Caco-2 (cell line): ENCODE measurements around the gene ACY1. TPM values are rescaled to one million over a fixed set of nuclear protein-coding genes. Genes with fewer than 3 reads are reported as not detected.

Experiments used
- BruUV-seq: library from RNA; stranded (reverse); fragments of 400-500 nt; replicated peaks from 2 replicates; lab custom pipeline; 2021; lab: Mats Ljungman, UMichigan
- CTCF ChIA-PET: fragments of 300-600 bp; sonication (Branson Sonifier 250); formaldehyde crosslinking; loops from one replicate; lab custom pipeline; 2022; ENCODE audit warnings: antibody characterized with exemption; lab: Charles Lee
- POLR2A ChIA-PET: fragments of 300-600 bp; sonication (Branson Sonifier 250); formaldehyde crosslinking; loops from one replicate; lab custom pipeline; 2022; ENCODE audit warnings: antibody characterized with exemption; lab: Charles Lee
- DNase-seq, 2 experiments: peaks; one replicate each; pipeline versions ENCODE4 v3.0.0 to v3.0.0-alpha.2; 2020 to 2022
- H3K27me3 ChIP-seq: replicated peaks from 2 replicates; pipeline ENCODE4 v1.6.0; 2011; ENCODE audit warnings: low read length; ENCODE audit not compliant: control insufficient read depth, insufficient read depth
- H3K36me3 ChIP-seq: 2 replicates; pipeline ENCODE4 v1.5.1; 2011; ENCODE audit warnings: low read length; ENCODE audit not compliant: control insufficient read depth, insufficient read depth
- H3K4me1 ChIP-seq: fragments of 250-450 bp; sonication (Bioruptor Pico); 2 replicates; pipeline ENCODE4 v1.5.1; 2020; ENCODE audit warnings: mild to moderate bottlenecking
- H3K4me3 ChIP-seq: 2 replicates; pipeline ENCODE4 v1.5.1; 2011; ENCODE audit warnings: low read depth, mild to moderate bottlenecking, control low read depth, low read length
- H3K9me3 ChIP-seq: fragments of 250-450 bp; sonication (Bioruptor Pico); 2 replicates; pipeline ENCODE4 v1.5.1; 2020; ENCODE audit warnings: mild to moderate bottlenecking, moderate library complexity
- H3K27ac Mint-ChIP-seq: one replicate; pipeline ENCODE4 v1.8.0; 2022; ENCODE audit warnings: mixed read lengths; ENCODE audit not compliant: unreplicated experiment
- H3K27me3 Mint-ChIP-seq: one replicate; pipeline ENCODE4 v1.8.0; 2022; ENCODE audit warnings: mixed read lengths; ENCODE audit not compliant: insufficient read depth, unreplicated experiment
- H3K36me3 Mint-ChIP-seq: one replicate; pipeline ENCODE4 v1.8.0; 2022; ENCODE audit warnings: mild to moderate bottlenecking, mixed read lengths; ENCODE audit not compliant: insufficient read depth, unreplicated experiment
- H3K4me1 Mint-ChIP-seq: one replicate; pipeline ENCODE4 v1.8.0; 2022; ENCODE audit warnings: low read depth, mixed read lengths; ENCODE audit not compliant: unreplicated experiment
- H3K4me3 Mint-ChIP-seq: one replicate; pipeline ENCODE4 v1.8.0; 2022; ENCODE audit warnings: mild to moderate bottlenecking, moderate library complexity, mixed read lengths; ENCODE audit not compliant: unreplicated experiment
- H3K9me3 Mint-ChIP-seq: one replicate; pipeline ENCODE4 v1.8.0; 2022; ENCODE audit warnings: mixed read lengths; ENCODE audit not compliant: unreplicated experiment
- intact Hi-C: fragments of 100-400 bp; cut with micrococcal nuclease; formaldehyde crosslinking; loops from one replicate; pipeline ENCODE4 v1.10.0; 2022; ENCODE audit not compliant: unreplicated experiment
- total RNA-seq: library from RNA; stranded (reverse); gene quantifications from 2 replicates; pipeline ENCODE4 v1.2.3, GENCODE V29; 2022
- TF ChIP-seq, protein P1 (sequence below), 2 experiments: fragments of 200-600 bp in 1 of 2; IDR thresholded peaks; 1 replicate in 1 of 2; 2 replicates in 1 of 2; pipeline versions ENCODE4 v1.5.1 to v1.8.0; 2011 to 2022; ENCODE audit warnings: antibody characterized with exemption in 1 of 2, control low read depth in 1 of 2, inconsistent platforms in 1 of 2, low read depth in 1 of 2, low read length in 1 of 2, mild to moderate bottlenecking in 1 of 2, moderate library complexity in 1 of 2; ENCODE audit not compliant: insufficient read depth in 1 of 2, severe bottlenecking in 1 of 2, unreplicated experiment in 1 of 2

Gene ACY1
- total RNA-seq, 1 experiment from 2014 or later, result 62.4 TPM

DNA sequence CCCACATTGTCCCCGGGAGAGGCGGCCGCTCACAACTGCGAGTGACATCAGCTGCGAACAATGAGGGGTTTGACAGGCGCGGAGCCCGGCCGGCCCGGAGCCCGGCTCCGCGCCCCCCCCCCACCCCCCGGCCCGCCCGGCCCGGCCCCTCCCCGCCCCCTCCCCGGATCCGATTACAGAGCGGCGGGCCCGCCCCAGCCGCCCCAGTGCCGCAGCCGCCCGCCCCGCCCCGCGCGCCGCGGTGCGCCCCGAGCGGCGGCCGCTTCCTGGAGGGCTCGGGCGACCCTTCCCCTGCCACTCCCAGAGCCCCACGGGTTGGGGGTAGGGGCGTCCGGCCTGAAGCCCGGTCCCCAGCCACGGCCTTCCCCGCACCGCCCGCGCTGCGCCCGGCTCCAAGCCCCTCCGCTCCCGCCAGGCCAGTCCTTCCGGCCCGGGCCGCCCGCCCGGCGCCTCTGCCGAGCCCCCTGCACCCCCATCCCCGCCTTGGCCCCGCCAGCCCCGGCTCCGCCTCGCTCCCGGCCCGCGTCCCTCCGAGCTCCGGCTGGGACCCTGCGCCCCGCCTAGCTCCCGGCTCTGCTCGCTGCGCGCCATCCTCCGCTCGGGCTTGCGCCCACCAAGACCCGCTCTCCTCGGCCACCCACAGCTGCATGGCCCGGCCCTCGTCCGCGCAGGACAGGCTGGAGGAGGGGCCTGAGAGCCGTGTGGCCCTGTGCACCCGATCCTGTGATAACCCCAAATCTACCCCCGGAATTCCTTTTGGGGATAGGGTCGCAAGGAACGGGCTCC lies 15.8 kb upstream of the ACY1 start, which contains the start of gene PCBP4:
TSS of gene PCBP4 (minus strand) at position 71 of the 786 bp plus-strand sequence. CDS start 6,214 bp downstream, outside the sequence.
- CTCF ChIA-PET, result interaction anchor here (0.6 to 1.5 kb wide), 2 partner anchors 15 to 457 kb away, joined by 5 to 8 read pairs; partner anchors contain the start of gene ACY1
- H3K9me3 ChIP-seq, result no peaks in the 10 kb centered on the region
- TF ChIP-seq, protein P1, sequence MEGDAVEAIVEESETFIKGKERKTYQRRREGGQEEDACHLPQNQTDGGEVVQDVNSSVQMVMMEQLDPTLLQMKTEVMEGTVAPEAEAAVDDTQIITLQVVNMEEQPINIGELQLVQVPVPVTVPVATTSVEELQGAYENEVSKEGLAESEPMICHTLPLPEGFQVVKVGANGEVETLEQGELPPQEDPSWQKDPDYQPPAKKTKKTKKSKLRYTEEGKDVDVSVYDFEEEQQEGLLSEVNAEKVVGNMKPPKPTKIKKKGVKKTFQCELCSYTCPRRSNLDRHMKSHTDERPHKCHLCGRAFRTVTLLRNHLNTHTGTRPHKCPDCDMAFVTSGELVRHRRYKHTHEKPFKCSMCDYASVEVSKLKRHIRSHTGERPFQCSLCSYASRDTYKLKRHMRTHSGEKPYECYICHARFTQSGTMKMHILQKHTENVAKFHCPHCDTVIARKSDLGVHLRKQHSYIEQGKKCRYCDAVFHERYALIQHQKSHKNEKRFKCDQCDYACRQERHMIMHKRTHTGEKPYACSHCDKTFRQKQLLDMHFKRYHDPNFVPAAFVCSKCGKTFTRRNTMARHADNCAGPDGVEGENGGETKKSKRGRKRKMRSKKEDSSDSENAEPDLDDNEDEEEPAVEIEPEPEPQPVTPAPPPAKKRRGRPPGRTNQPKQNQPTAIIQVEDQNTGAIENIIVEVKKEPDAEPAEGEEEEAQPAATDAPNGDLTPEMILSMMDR (IDR thresholded peaks at IDR 0.05; ENCODE audit: insufficient read depth in 1 of 2, low read depth in 1 of 2, low read length in 1 of 2, severe bottlenecking in 1 of 2, unreplicated experiment in 1 of 2), result no peak
- intact Hi-C loops, result loop anchor here (1.0 to 2.0 kb wide), 2 partner anchors 15 to 25 kb away; partner anchors contain the start of genes ACY1 and PARP3
- BruUV-seq, result TSS peak; percentile 63
- POLR2A ChIA-PET, result interaction anchor here (0.6 to 1.6 kb wide), 4 partner anchors 15 to 582 kb away, joined by 3 to 11 read pairs (median 6); partner anchors contain the start of genes ACY1, DCAF1 and MANF
- Mint-ChIP-seq H3K4me1 (peaks cover 20% of the 10 kb centered on the region), H3K27me3 (no peaks in the 10 kb centered on the region), H3K9me3 (no peaks in the 10 kb centered on the region), H3K4me3 (peak within 1 kb of the TSS; percentile 86), H3K27ac (peak within 1 kb of the TSS; percentile 79), H3K36me3 (peaks cover 12% of the 10 kb centered on the region)
- H3K27me3 ChIP-seq, result no peaks in the 10 kb centered on the region
- peak within 1 kb of the TSS; percentile 53 for H3K4me3 ChIP-seq
- H3K36me3 ChIP-seq, result no peaks in the 10 kb centered on the region
- DNase-seq, result peak; percentile 79 to 80
- peaks cover 13% of the 10 kb centered on the region for H3K4me1 ChIP-seq

DNA sequence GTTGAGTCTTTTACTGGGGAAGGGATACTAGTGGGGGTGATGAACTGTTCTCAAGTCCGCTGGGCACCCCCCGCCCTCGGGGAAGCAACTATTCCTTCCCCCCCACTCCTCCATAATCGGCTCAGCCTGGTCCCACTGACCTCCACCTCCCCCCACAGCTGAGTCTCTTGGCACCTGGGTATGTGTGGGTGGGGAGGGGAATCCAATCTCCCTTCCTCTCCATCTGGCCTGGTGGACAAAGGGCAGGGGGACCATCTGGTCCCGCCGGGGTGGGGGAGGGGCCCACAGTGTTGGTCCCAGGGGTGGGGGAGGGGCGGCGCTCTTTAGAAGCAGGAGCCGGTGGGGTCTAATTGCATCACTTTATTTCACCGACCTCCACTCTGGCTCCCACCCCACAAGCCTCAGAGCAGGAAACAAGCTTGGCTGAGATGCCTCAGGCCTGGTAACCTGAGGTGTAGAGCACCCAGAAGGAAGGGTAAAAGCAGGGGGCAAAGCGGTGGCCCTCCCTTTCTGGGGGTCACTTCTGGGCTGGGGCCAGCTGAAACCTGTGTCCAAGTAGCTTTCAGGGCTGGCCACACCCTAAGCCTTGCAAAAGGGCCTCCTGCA lies 15.1 kb upstream of the ACY1 start:
- Histone ChIP-seq H3K4me1 (peaks cover 13% of the 10 kb centered on the region), H3K27me3 (no peaks in the 10 kb centered on the region), H3K36me3 (no peaks in the 10 kb centered on the region), H3K9me3 (no peaks in the 10 kb centered on the region), H3K4me3 (peak overlapping the region; percentile 53)
- no peaks in the 10 kb centered on the region for H3K27me3 Mint-ChIP-seq
- BruUV-seq, result no TSS peak
- peaks cover 20% of the 10 kb centered on the region for H3K4me1 Mint-ChIP-seq
- DNase-seq, result peak in 1 of 2 experiments; percentile 31
- no peaks in the 10 kb centered on the region for H3K9me3 Mint-ChIP-seq
- H3K27ac Mint-ChIP-seq, result peak overlapping the region; percentile 79
- TF ChIP-seq, protein P1 (IDR thresholded peaks at IDR 0.05; ENCODE audit: insufficient read depth in 1 of 2, low read depth in 1 of 2, low read length in 1 of 2, severe bottlenecking in 1 of 2, unreplicated experiment in 1 of 2), result no peak
- intact Hi-C loops, result loop anchor here (2.0 kb wide), 1 partner anchor 15 kb away; the partner anchor contains the start of gene ACY1
- H3K36me3 Mint-ChIP-seq, result peaks cover 12% of the 10 kb centered on the region
- ChIA-PET POLR2A (interaction anchor here (1.0 to 1.6 kb wide), 2 partner anchors 14 to 468 kb away, joined by 9 to 11 read pairs; partner anchors contain the start of genes ACY1 and DCAF1), CTCF (interaction anchor here (1.5 kb wide), 1 partner anchor 14 kb away, joined by 8 read pairs; the partner anchor contains the start of gene ACY1)
- H3K4me3 Mint-ChIP-seq, result peak overlapping the region; percentile 86
